Measurements from ENCODE around the gene MCUB.
"Not testable (repeated sequence)": the region's sequence is repeated elsewhere in the genome, so short reads cannot be mapped to it uniquely, and the experiment has no call there.

The MCUB gene

GRCh38 chr4:109640644-109641043 lies 80.6 kb downstream of the MCUB start:
- no peak for DNase-seq

- no peak for DNase-seq
Measured at GRCh38 chr4:109645874-109646710, 86.0 kb downstream of the MCUB start.

GRCh38 chr4:109648266-109648996 lies 88.4 kb downstream of the MCUB start:
- DNase-seq = no peak

- DNase-seq = no peak
Measured at GRCh38 chr4:109648997-109649575, 89.0 kb downstream of the MCUB start.

- DNase-seq = no peak
Measured at GRCh38 chr4:109649872-109650271, 89.8 kb downstream of the MCUB start.

- no peak for DNase-seq
Measured at GRCh38 chr4:109655396-109655795, 95.3 kb downstream of the MCUB start.

GRCh38 chr4:109657854-109658418 lies 97.9 kb downstream of the MCUB start:
- DNase-seq = no peak

GRCh38 chr4:109658871-109659410 lies 98.9 kb downstream of the MCUB start:
- DNase-seq = no peak

- DNase-seq = no peak
Measured at GRCh38 chr4:109662116-109662515, 102.1 kb downstream of the MCUB start.

GRCh38 chr4:109662771-109663170 lies 102.7 kb downstream of the MCUB start:
- no peak for DNase-seq

- DNase-seq = peak in 1 of 2 experiments; percentile 3
Measured at GRCh38 chr4:109665783-109666485, 105.9 kb downstream of the MCUB start.

- no peak for DNase-seq
Measured at GRCh38 chr4:109671350-109671749, 111.3 kb downstream of the MCUB start.

GRCh38 chr4:109672169-109672930 lies 112.3 kb downstream of the MCUB start:
- DNase-seq = no peak

GRCh38 chr4:109673303-109673702 lies 113.3 kb downstream of the MCUB start:
- no peak for DNase-seq

- DNase-seq = no peak
Measured at GRCh38 chr4:109675181-109675580, 115.1 kb downstream of the MCUB start.

- DNase-seq = no peak
Measured at GRCh38 chr4:109675843-109676242, 115.8 kb downstream of the MCUB start.

GRCh38 chr4:109676886-109677285 lies 116.8 kb downstream of the MCUB start:
- no peak for DNase-seq

- not testable (repeated sequence) for DNase-seq
Measured at GRCh38 chr4:109678472-109678871, 118.4 kb downstream of the MCUB start.

- not testable (repeated sequence) for DNase-seq
Measured at GRCh38 chr4:109678925-109679324, 118.9 kb downstream of the MCUB start.

GRCh38 chr4:109682875-109683274 lies 122.8 kb downstream of the MCUB start:
- no peak for DNase-seq

GRCh38 chr4:109683621-109684253 lies 123.7 kb downstream of the MCUB start:
- no peak for DNase-seq

Measured in NCI-H1930 (cell line).